Muscle of leg (tissue), 11 donors: Measurements from ENCODE around the gene USP21. TPM values are rescaled to one million over a fixed set of nuclear protein-coding genes. Genes with fewer than 3 reads are reported as not detected.

Source experiments
- DNase-seq: peaks from one replicate; pipeline ENCODE4 v3.0.0; 2013
- H3K27ac ChIP-seq: one replicate; pipeline ENCODE4 v1.5.1; 2013; ENCODE audit warnings: mild to moderate bottlenecking, low read length, control low read depth
- H3K27me3 ChIP-seq: one replicate; pipeline ENCODE4 v1.6.1; 2013; ENCODE audit warnings: low read length; ENCODE audit not compliant: control insufficient read depth, insufficient read depth
- H3K36me3 ChIP-seq: one replicate; pipeline ENCODE4 v1.6.1; 2013; ENCODE audit warnings: low read length; ENCODE audit not compliant: control insufficient read depth, insufficient read depth
- H3K4me1 ChIP-seq: one replicate; pipeline ENCODE4 v1.6.1; 2013; ENCODE audit warnings: low read length; ENCODE audit not compliant: control insufficient read depth, insufficient read depth
- H3K4me3 ChIP-seq: one replicate; pipeline ENCODE4 v1.5.1; 2013; ENCODE audit warnings: low read length, control low read depth
- H3K9me3 ChIP-seq: replicated peaks from 2 replicates; pipeline ENCODE4 v1.6.1; 2013; ENCODE audit warnings: low read depth, low read length; ENCODE audit not compliant: control insufficient read depth
- WGBS: methylation state at CpG from one replicate; pipeline ENCODE4 v1.1.5; 2013; ENCODE audit warnings: missing lambda C conversion rate; ENCODE audit not compliant: insufficient coverage; 5-methylcytosine and 5-hydroxymethylcytosine counted together
- polyA plus RNA-seq, 8 donors: library from polyadenylated mRNA; unstranded; fragments of 120-200 nt; gene quantifications; one replicate each; pipeline versions ENCODE4 v1.2.1 to v1.2.3, GENCODE V29; 2013; ENCODE audit warnings: inconsistent platforms in 1 of 8, low replicate concordance in 1 of 8; ENCODE audit not compliant: insufficient read length in 8 of 8, insufficient read depth in 1 of 8
- total RNA-seq: library from RNA; stranded (reverse); fragments of 120-200 nt; gene quantifications from one replicate; pipeline ENCODE4 v1.2.4, GENCODE V29; 2013

Gene USP21
- total and polyA plus RNA-seq, 9 donors, result 10.4 to 36.2 (median 26.2) TPM

DNA sequence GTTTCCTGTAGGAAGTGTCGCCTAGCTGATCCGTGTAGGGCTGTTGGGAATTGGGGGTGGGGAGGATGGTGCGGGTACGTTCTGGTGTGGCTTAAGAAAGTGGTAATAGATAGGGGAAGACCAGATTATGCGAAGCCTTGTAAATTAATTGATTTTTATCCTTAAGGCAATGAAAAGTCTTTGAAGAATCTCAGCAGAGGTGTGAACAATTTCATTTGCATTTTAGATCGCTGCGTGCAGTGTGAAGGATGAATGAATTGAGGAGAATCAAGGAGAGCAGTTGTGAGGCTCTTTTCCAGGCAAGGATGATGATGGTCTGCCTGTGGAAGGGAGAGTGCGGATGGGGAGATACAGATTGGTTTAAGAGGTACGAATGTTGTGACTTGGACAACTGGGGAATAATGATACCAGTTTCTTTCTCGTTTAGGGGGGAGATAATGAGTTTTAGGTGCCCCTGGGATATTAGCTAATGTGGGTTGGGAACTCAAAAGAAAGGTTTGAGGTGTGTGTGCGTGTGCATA lies 26.0 kb upstream of the USP21 start:
- WGBS, result 2% methylated on average over 11 of the region's 11 CpGs
- Histone ChIP-seq H3K27ac (peak overlapping the region; percentile 96), H3K4me3 (peak overlapping the region; percentile 68), H3K9me3 (no peaks in the 10 kb centered on the region), H3K4me1 (peaks cover 34% of the 10 kb centered on the region), H3K27me3 (no peaks in the 10 kb centered on the region), H3K36me3 (peaks cover 15% of the 10 kb centered on the region)
- DNase-seq, result no peak

DNA sequence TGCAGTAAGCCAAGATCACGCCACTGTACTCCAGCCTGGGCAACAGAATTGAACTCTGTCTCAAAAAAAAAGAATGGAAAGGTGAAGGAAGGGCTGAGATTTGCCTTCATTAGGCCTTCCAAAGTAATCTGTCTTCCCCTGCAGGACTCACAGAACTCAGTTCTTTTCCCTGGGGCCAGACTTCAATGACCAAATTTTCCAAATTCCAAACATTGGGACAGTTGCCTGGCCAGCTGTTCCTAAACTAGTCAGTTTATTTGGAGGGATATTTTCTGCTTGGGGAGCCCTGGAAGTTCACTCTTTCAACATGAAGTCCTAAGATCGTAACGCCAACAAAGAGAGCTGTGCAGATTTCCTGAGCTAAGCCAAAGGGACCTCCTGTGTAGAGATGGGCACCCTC lies 21.4 kb upstream of the USP21 start:
- H3K36me3 ChIP-seq, result no peaks in the 10 kb centered on the region
- H3K4me1 ChIP-seq, result peaks cover 17% of the 10 kb centered on the region
- DNase-seq, result peak; percentile 80
- WGBS, result 33% methylated on average over 1 of the region's 3 CpGs
- H3K9me3 ChIP-seq, result no peaks in the 10 kb centered on the region
- no peaks in the 10 kb centered on the region for H3K27me3 ChIP-seq
- no peak overlapping the region for H3K4me3 ChIP-seq
- peak overlapping the region; percentile 4 for H3K27ac ChIP-seq

GRCh38 chr1:161138431-161138830 lies 20.9 kb upstream of the USP21 start:
- H3K36me3 ChIP-seq, result no peaks in the 10 kb centered on the region
- H3K27me3 ChIP-seq, result no peaks in the 10 kb centered on the region
- peaks cover 16% of the 10 kb centered on the region for H3K4me1 ChIP-seq
- no peaks in the 10 kb centered on the region for H3K9me3 ChIP-seq
- DNase-seq, result no peak
- no peak overlapping the region for H3K27ac ChIP-seq
- no peak overlapping the region for H3K4me3 ChIP-seq
- 67% methylated on average over 1 of the region's 1 CpG for WGBS

DNA sequence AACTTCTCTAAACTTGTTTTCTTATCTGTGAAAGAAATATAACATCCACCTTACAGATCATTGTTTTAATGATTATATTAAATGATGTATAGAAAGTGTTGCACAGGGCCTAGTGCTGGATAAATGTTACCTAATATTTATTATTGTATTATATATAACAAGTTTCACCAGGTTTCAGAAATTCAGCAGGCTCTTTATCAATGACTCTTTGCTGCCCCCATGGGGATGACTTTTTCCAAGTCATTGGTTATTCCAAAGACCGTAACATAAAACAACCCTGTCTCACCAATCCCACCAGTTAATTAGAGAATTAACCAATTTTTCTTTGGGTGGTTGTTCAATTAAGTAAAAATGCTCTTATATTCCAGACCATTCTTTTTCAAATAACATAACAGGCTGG lies 19.5 kb upstream of the USP21 start:
- no peaks in the 10 kb centered on the region for H3K36me3 ChIP-seq
- H3K4me1 ChIP-seq, result peaks cover 10% of the 10 kb centered on the region
- peak; percentile 74 for DNase-seq
- no peak overlapping the region for H3K4me3 ChIP-seq
- no peaks in the 10 kb centered on the region for H3K9me3 ChIP-seq
- H3K27me3 ChIP-seq, result no peaks in the 10 kb centered on the region
- no CpG with 5 or more reads among the region's 1 CpG for WGBS
- H3K27ac ChIP-seq, result no peak overlapping the region

- H3K9me3 ChIP-seq, result no peaks in the 10 kb centered on the region
- H3K4me1 ChIP-seq, result peaks cover 10% of the 10 kb centered on the region
- H3K36me3 ChIP-seq, result no peaks in the 10 kb centered on the region
- DNase-seq, result no peak
- H3K27ac ChIP-seq, result no peak overlapping the region
- H3K27me3 ChIP-seq, result no peaks in the 10 kb centered on the region
- 89% methylated on average over 15 of the region's 29 CpGs for WGBS
- no peak overlapping the region for H3K4me3 ChIP-seq
Measured at GRCh38 chr1:161140755-161141400, 18.4 kb upstream of the USP21 start.

DNA sequence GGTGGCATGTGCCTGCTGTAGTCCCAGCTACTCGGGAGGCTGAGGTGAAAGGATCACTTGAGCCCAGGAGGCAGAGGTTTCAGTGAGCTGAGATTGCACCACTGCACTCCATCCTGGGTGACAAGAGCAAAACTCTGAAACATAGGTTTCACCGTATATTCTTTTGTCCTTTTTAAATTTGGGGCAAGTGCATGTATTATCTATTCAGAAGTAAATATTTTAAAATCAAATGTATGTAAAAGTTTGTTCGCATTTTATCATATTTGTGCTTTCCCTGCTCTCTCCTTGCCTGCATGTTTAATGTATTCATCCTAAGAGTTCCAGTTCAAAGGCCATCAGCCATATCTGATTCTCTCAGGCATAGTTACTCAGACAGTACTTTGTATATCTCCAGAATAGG lies 13.5 kb upstream of the USP21 start:
- DNase-seq, result no peak
- Histone ChIP-seq H3K9me3 (no peaks in the 10 kb centered on the region), H3K27ac (no peak overlapping the region), H3K4me3 (no peak overlapping the region), H3K27me3 (no peaks in the 10 kb centered on the region), H3K4me1 (no peaks in the 10 kb centered on the region), H3K36me3 (no peaks in the 10 kb centered on the region)
- 56% methylated on average over 1 of the region's 3 CpGs for WGBS

GRCh38 chr1:161153176-161153575 lies 6.1 kb upstream of the USP21 start:
- no CpG with 5 or more reads among the region's 9 CpGs for WGBS
- peaks cover 16% of the 10 kb centered on the region for H3K36me3 ChIP-seq
- no peak for DNase-seq
- H3K4me1 ChIP-seq, result peaks cover 6% of the 10 kb centered on the region
- no peaks in the 10 kb centered on the region for H3K27me3 ChIP-seq
- peak overlapping the region; percentile 91 for H3K27ac ChIP-seq
- H3K4me3 ChIP-seq, result peak overlapping the region; percentile 56
- H3K9me3 ChIP-seq, result no peaks in the 10 kb centered on the region

GRCh38 chr1:161153682-161154337 lies 5.5 kb upstream of the USP21 start, which contains the start of gene UFC1:
TSS of gene UFC1 (plus strand) at chr1:161153978. CDS start at chr1:161153998, 20 bp downstream.
- peak; percentile 96 for DNase-seq
- WGBS, result 0% methylated on average over 23 of the region's 33 CpGs
- Histone ChIP-seq H3K4me3 (peak within 1 kb of the TSS; percentile 56), H3K36me3 (peaks cover 22% of the 10 kb centered on the region), H3K9me3 (no peaks in the 10 kb centered on the region), H3K4me1 (peaks cover 9% of the 10 kb centered on the region), H3K27ac (peak within 1 kb of the TSS; percentile 91), H3K27me3 (no peaks in the 10 kb centered on the region)

DNA sequence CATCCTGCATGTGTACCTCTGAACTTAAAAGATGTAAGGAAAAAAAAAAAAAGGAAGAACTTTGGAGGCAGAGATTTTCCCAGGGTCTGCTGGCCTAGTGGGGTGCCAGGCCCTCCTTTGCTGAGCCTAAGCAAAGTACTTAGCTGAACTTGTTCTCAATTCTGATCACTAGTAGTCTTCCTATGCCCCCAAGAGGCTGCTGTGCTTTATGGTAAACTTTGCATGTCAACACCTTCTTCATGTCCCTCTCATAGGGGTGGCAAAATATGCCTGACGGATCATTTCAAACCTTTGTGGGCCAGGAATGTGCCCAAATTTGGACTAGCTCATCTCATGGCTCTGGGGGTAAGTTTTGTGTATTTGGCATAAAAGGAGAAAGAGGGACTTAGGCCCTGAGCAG lies 1.4 kb upstream of the USP21 start:
- Histone ChIP-seq H3K4me1 (peaks cover 28% of the 10 kb centered on the region), H3K27ac (no peak overlapping the region), H3K9me3 (no peaks in the 10 kb centered on the region), H3K27me3 (no peaks in the 10 kb centered on the region), H3K36me3 (peaks cover 48% of the 10 kb centered on the region), H3K4me3 (no peak overlapping the region)
- no CpG with 5 or more reads among the region's 1 CpG for WGBS
- no peak for DNase-seq

GRCh38 chr1:161158316-161159010 lies 837 bp upstream of the USP21 start:
- peak overlapping the region; percentile 87 for H3K27ac ChIP-seq
- WGBS, result 61% methylated on average over 5 of the region's 9 CpGs

More at GRCh38 chr1:161158316-161159010, 837 bp upstream of the USP21 start:
- no peaks in the 10 kb centered on the region for H3K9me3 ChIP-seq
- no peak for DNase-seq
- H3K36me3 ChIP-seq, result peaks cover 52% of the 10 kb centered on the region
- H3K4me3 ChIP-seq, result no peak overlapping the region
- H3K4me1 ChIP-seq, result peaks cover 25% of the 10 kb centered on the region
- H3K27me3 ChIP-seq, result no peaks in the 10 kb centered on the region
